Upper lobe of left lung (tissue), 6 donors: Measurements from ENCODE around the gene IQCB1. TPM values are rescaled to one million over a fixed set of nuclear protein-coding genes. Genes with fewer than 3 reads are reported as not detected.

ENCODE experiments used
- ATAC-seq, 2 donors: fragments of 200-7000 bp; cut with Tn5 transposase; one replicate each; pipeline ENCODE4 v1.9.1; 2022; ENCODE audit warnings: mild to moderate bottlenecking in 2 of 2, moderate library complexity in 2 of 2; ENCODE audit not compliant: low FRiP score in 2 of 2
- DNase-seq, 2 donors: peaks; one replicate each; pipeline ENCODE4 v3.0.0-alpha.2; 2019 to 2020
- H3K27ac ChIP-seq, 4 donors: fragments of 200-600 bp; sonication (generic); one replicate each; pipeline ENCODE4 v1.5.1; 2016 to 2019
- H3K27me3 ChIP-seq, 4 donors: fragments of 200-600 bp; sonication (generic); one replicate each; pipeline ENCODE4 v1.5.1; 2017 to 2019
- H3K36me3 ChIP-seq, 4 donors: fragments of 200-600 bp; sonication (generic); one replicate each; pipeline ENCODE4 v1.5.1; 2016 to 2019
- H3K4me1 ChIP-seq, 4 donors: fragments of 200-600 bp; sonication (generic); one replicate each; pipeline ENCODE4 v1.5.1; 2018 to 2019
- H3K4me3 ChIP-seq, 4 donors: fragments of 200-600 bp; sonication (generic); one replicate each; pipeline ENCODE4 v1.5.1; 2017 to 2019; ENCODE audit warnings: mild to moderate bottlenecking in 2 of 4, moderate library complexity in 1 of 4
- H3K9me3 ChIP-seq, 4 donors: fragments of 200-600 bp; sonication (generic); one replicate each; pipeline ENCODE4 v1.5.1; 2018 to 2019
- CTCF ChIP-seq, 6 experiments: fragments of 450-650 bp in 4 of 6; fragments of 200-600 bp in 2 of 6; sonication (generic) in 2 of 6; IDR thresholded peaks; one replicate each; pipeline ENCODE4 v1.5.1; 2016 to 2019; ENCODE audit warnings: antibody characterized with exemption in 6 of 6
- EP300 ChIP-seq, 4 donors: sonication (generic); formaldehyde crosslinking; IDR thresholded peaks; one replicate each; pipeline ENCODE4 v1.5.1; 2017; ENCODE audit warnings: antibody characterized with exemption in 4 of 4, control low read depth in 2 of 4
- POLR2A ChIP-seq, 4 donors: fragments of 450-650 bp; IDR thresholded peaks; one replicate each; pipeline ENCODE4 v1.5.1; 2016 to 2017; ENCODE audit warnings: antibody characterized with exemption in 4 of 4, mild to moderate bottlenecking in 2 of 4
- POLR2AphosphoS5 ChIP-seq, 2 donors: sonication (generic); formaldehyde crosslinking; IDR thresholded peaks; one replicate each; pipeline ENCODE4 v1.5.1; 2017; ENCODE audit warnings: antibody characterized with exemption in 2 of 2
- WGBS, 2 donors: methylation state at CpG; one replicate each; pipeline ENCODE4 v1.1.5; 2017 to 2018; 5-methylcytosine and 5-hydroxymethylcytosine counted together
- total RNA-seq, 6 donors: library from RNA; depleted of rRNA in 4 of 6; stranded (reverse); fragments of >200 nt in 4 of 6; gene quantifications; one replicate each; pipeline versions ENCODE4 v1.1.0 to v1.2.1, GENCODE V29; 2016 to 2021
- donor health status: DM: no; HTN: no; CAD: no; lungs with moderate emphysema.
- donor health status: DM: no; HTN: yes; CAD: no; lungs with severe emphysema.

The IQCB1 gene
- total RNA-seq, 6 donors from 2014 or later, result 11.4 to 43.1 (median 19.8) TPM

GRCh38 chr3:121757812-121758545 is 76.9 kb downstream of the IQCB1 start:
- H3K27ac ChIP-seq, result no peak overlapping the region
- TF ChIP-seq EP300 (IDR thresholded peaks at IDR 0.05), result no peak
- no peak for TF ChIP-seq CTCF (IDR thresholded peaks at IDR 0.05)
- no peak for TF ChIP-seq POLR2AphosphoS5 (IDR thresholded peaks at IDR 0.05)
- TF ChIP-seq POLR2A (IDR thresholded peaks at IDR 0.05), result no peak
- WGBS, 2 donors, result 84 to 86% methylated on average over 14 to 15 of the region's 15 CpGs
- no peaks in the 10 kb centered on the region for H3K9me3 ChIP-seq
- ATAC-seq (no peak), DNase-seq (peak in 1 of 2 donors; percentile 8)
- no peaks in the 10 kb centered on the region for H3K4me1 ChIP-seq
- no peaks in the 10 kb centered on the region for H3K27me3 ChIP-seq
- H3K36me3 ChIP-seq, result no peaks in the 10 kb centered on the region
- no peak overlapping the region for H3K4me3 ChIP-seq

GRCh38 chr3:121757087-121757811 is 77.6 kb downstream of the IQCB1 start:
- WGBS, 2 donors, result 63 to 69% methylated on average over 4 of the region's 4 CpGs
- no peaks in the 10 kb centered on the region for H3K27me3 ChIP-seq
- DNase-seq (no peak), ATAC-seq (no peak)
- H3K9me3 ChIP-seq, result no peaks in the 10 kb centered on the region
- no peaks in the 10 kb centered on the region for H3K36me3 ChIP-seq
- no peak overlapping the region for H3K27ac ChIP-seq
- no peaks in the 10 kb centered on the region for H3K4me1 ChIP-seq
- H3K4me3 ChIP-seq, result no peak overlapping the region
- TF ChIP-seq CTCF (IDR thresholded peaks at IDR 0.05) (no peak), POLR2AphosphoS5 (IDR thresholded peaks at IDR 0.05) (no peak), POLR2A (IDR thresholded peaks at IDR 0.05) (no peak), EP300 (IDR thresholded peaks at IDR 0.05) (no peak)

- no peak overlapping the region for H3K27ac ChIP-seq
- H3K36me3 ChIP-seq, result no peaks in the 10 kb centered on the region
- WGBS, 2 donors, result 21 to 43% methylated on average over 1 of the region's 1 CpG
- H3K9me3 ChIP-seq, result no peaks in the 10 kb centered on the region
- no peaks in the 10 kb centered on the region for H3K27me3 ChIP-seq
- H3K4me3 ChIP-seq, result no peak overlapping the region
- no peak for ATAC-seq
- DNase-seq, result no peak
- H3K4me1 ChIP-seq, result peaks cover 15 to 18% (median 15%) of the 10 kb centered on the region in 4 donors
- no peak for TF ChIP-seq POLR2A (IDR thresholded peaks at IDR 0.05)
- no peak for TF ChIP-seq CTCF (IDR thresholded peaks at IDR 0.05)
- TF ChIP-seq EP300 (IDR thresholded peaks at IDR 0.05), result no peak
- TF ChIP-seq POLR2AphosphoS5 (IDR thresholded peaks at IDR 0.05), result no peak
Observed at GRCh38 chr3:121752772-121753171, 82.1 kb downstream of the IQCB1 start.

- no peak for TF ChIP-seq POLR2A (IDR thresholded peaks at IDR 0.05)
- no peak for TF ChIP-seq EP300 (IDR thresholded peaks at IDR 0.05)
- no peak for TF ChIP-seq CTCF (IDR thresholded peaks at IDR 0.05)
- no peak for TF ChIP-seq POLR2AphosphoS5 (IDR thresholded peaks at IDR 0.05)
- WGBS, 2 donors, result 83 to 86% methylated on average over 1 of the region's 1 CpG
- DNase-seq, result no peak
- Histone ChIP-seq H3K36me3 (no peaks in the 10 kb centered on the region), H3K27me3 (no peaks in the 10 kb centered on the region), H3K9me3 (no peaks in the 10 kb centered on the region), H3K27ac (no peak overlapping the region), H3K4me3 (no peak overlapping the region), H3K4me1 (peaks cover 20 to 22% (median 20%) of the 10 kb centered on the region in 4 donors)
- ATAC-seq, result no peak
Observed at GRCh38 chr3:121752261-121752660, 82.6 kb downstream of the IQCB1 start.
